Stimulated activated CD4-positive, alpha-beta T cell treated with anti-CD3 and anti-CD28 coated beads, Interleukin-4, amount 100 ng/mL, for 48 hours (primary cell): ENCODE data around the gene MYLK.

Experiments used
- DNase-seq, 2 donors: peaks; one replicate each; pipeline ENCODE4 v3.0.0-alpha.2; 2020; ENCODE audit warnings: low read depth in 2 of 2

MYLK gene

DNA sequence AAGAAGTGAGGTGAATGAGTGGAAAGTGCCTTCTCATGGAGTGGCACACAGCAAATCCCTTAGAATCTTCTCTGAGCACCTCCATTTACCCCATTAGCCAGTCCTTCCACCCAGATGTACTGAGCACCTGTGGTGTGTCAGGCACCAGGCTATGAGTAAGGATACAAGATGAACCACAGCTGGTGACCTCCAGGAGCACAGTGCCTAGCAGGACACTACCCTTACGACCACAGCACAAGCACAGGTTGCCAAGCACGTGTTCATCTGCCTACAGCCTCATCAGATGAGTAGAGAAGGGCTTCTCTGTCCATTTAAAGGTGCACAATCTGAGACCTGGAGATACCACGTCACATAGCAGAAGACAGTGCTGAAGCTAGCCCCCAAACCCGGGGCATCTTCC lies 6.2 kb downstream of the MYLK start:
- DNase-seq: no peak

DNA sequence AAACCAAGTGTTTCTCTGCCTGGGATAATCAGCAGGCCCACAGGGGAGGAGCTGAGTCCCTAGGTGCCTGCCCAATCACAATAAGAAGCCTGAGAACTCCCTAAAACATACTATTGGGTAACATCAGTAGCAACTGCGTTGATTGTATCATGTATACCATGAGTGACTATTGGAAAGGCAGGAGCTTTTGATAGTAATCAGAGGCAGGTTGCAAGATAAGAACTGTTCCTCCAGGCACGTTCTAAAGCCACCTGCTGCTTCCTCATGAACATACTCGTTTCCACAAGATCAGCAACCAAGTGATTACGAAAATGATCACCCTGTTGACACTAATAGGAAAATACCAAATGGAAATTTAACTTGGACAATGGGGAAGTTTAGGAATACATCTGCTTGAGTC lies 6.7 kb downstream of the MYLK start:
- no peak for DNase-seq

DNA sequence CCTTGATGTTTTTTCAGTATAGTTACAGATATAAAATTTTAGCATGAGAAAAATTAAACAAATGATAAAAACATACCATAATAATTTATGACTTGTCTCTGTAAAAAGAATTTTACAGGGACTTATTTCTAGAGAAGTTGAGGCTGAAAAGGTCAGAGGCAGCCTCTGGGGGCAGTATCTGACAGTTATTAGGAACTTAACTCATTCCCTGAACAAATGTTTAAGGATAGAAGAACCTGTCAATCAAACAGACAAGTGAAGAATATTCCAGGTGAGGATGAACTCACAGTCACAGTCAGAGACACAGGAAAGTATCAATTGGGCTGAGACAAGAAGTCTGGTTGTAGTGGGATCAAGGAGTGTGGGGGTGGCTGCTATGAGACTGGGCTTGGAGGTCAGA lies 7.3 kb downstream of the MYLK start:
- no peak for DNase-seq

DNA sequence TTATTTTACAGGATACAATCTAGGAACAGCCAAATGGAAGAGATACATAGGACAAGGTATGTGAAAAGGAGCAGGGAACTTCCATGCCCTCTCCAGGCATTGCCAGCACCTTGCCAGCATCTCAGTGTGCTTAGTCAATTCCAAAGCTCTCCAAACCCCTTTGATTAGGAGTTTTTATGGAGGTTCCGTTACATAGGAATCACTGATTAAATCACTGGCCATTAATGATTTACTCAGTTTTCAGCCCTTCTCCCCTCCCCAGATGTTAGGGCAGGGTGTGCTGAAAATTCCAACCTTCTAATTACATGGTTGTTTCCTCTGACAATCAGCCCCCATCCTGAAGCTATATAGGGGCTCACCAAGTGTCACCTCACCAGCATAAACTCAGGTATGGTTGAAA lies 11.5 kb downstream of the MYLK start:
- no peak for DNase-seq

DNA sequence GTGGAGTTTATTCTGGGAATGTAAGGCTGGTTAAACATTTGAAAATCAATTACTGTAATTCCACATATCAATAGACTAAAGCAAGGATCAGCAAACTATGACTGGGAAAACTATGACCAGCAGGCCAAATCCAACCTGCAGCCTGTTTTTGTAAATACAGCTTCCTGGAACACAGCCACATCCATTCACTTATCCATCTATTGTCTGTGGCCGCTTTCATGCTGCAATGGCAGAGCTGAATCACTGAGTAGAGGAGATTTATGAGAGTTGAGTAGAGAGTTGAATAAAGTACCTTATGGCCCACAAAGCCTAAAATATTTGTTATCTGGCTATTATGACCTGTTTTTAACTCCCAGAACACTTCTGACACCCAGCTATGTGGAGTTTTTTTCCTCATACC lies 12.2 kb downstream of the MYLK start:
- DNase-seq: no peak

DNA sequence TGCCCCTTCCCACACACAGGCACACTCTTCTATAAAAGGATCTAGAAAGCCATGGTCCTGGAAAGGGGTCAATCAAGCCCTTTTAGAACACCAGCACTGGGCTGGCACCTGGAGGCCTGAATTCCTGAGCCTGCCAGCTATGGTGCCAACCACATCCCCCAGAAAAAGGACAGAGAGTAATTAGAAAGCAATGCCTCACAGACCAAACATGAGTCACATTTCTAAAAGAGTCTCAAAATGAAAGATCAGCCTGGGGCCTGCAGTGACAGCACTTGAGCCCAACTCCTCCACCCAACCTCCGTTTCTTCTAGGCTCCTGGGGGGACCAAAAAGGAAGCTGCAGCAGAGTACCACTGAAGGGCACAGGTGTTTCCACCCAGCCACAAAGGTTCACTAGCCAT lies 14.1 kb downstream of the MYLK start:
- DNase-seq: no peak

DNA sequence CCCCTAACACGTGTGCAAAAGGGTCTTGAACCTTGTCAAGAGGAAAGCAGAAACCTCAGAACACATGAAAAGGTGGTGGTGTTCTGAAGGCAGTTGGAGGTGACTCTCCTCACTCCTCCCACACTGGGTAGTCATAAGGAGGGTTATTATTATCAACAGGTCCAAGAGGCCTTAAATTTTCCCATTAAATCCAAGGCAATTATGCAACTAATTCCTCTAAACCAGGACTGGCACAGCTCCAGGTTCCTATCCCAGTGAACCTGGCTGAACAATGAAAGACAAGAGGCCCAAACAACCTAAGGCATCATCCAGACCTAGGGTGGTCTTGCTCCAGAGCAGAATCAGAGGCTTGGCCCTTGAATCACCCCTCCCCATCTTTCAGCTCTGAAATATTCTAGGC lies 15.0 kb downstream of the MYLK start:
- DNase-seq: no peak

DNA sequence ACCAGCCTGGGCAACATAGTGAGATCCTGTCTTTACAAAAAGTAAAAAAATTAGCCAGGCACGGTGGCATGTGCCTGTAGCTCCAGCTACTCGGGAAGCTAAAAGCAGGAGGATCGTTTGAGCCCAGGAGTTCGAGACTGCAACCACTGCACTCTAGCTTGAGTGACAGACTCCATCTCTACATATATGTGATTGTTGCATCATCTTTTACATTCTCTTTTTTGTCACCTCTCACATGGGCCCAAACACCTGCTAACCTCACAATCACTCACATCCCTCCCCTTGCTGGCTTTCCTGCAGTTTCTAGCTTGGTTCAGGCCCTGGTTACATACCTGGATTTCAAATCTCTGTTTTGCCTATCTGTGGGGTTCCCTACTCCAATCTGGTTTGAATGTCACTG lies 19.4 kb downstream of the MYLK start:
- DNase-seq: no peak

DNA sequence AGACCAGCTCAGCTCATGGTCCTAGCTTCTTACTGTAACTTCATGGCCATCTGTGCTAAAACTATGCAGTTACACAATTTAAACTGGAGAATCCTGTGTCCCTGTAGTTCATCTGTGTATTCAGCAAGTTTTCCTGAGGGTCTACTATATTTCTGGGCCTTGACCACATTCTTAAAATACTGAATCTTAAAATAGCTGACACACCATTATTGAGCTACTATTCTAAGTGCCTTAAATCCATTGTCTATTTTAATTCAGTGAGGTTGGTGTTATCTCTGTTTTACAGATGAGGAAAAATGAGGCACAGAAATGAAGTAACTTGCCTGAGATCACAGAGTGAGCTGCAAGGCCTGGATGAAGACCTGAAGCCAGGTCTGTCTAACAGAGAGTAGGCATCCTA lies 22.0 kb downstream of the MYLK start:
- no peak for DNase-seq

DNA sequence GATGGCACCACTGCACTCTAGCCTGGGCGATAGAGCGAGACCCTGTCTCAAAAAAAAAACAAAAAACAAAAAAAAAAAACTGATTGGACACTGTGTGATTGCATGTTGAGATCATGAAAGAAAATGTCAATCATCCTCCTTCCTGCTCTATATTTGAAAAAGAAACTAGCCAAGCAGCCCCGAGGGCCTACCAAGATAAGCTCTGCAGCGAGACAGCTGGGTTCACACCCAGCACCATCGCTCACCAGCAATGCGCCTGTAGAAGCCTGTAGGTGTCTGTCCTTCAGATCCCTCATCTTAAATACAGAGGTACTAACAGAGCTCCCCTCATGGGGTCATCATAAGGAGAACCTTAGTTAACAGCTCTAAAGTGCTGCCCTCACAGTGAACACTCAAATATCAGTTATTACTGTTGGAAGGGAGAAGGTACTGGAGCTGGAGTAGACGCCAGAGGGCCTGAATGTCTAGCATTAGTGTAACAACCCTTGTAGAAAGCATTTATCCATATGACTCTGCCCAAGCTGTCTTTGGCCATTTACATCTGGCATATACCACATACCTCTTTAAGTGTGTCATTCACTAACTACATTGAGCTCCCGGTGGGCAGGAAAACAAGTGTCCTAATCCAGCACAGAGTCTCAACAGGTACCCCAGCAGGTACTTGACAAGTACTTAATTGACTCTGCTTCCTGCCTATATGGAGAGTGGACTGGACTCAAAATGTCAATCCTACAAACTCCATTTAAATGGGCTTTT lies 22.9 kb downstream of the MYLK start:
- DNase-seq: no peak

DNA sequence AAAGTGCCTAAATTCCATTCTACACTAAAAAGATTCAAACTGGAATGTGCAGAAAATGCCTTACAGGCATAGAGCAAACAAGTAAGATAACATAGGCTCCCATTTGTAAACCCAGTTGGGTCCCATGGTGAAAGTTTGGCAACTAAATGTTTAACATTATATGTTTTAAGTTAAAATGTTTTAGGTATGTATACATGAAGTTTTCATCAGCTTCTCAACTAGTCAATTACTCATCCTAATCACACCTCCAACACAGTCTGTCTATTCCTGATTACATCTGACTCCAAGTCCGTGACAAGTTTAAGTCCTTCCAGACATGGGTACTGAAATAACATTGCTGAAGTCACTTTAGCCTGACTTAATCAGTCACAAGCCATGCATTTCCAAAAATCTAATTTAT lies 25.0 kb downstream of the MYLK start:
- DNase-seq: no peak

DNA sequence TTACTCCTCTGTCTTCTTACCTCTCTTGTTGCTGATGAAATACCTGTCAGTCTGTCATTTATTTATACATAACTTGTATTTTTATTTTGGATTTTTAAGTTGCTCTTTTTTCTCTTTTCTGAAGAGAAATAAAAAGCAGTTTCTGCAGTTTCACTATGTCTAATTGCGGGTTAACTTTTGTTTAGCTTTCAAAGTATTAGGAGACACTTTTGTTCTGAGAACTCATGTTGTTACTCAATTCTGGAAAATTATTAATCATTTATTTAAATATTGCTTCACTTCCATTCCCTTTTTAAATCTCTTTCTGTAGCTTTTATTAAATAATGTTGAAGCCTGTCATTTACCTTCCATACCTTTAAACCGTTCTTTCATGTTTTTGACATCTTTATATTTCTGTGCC lies 29.2 kb downstream of the MYLK start:
- no peak for DNase-seq

DNA sequence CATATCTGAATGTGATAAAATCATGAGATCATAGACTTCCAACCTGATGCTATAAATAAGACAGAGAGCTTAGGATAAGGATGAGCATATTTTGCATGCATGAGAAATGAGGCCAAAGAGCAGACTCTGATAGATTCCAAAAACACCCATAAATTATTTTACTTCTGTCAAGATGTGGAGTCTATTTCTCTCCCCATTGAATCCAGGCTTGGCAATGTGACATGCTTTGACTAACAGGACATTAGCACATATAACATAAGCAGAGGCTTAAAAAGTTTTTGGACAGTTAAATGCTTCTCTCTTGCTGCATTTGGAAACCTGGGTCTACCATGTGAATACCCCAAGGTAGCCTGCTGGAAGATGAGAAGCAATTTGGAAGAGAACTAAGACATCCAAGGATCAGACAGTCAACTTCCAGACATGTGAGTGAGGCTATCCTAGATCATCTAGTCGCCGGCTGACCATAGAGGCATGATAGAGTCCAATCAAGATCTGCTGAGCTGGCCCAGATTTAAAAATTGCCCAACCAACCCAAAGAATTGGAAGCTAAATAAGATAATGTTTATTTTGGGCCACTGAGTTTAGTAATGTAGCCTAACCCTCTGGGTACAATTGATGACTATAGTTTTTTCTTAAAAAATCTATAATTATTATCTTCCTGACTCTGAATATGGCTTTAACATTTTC lies 30.3 kb downstream of the MYLK start:
- no peak for DNase-seq

DNA sequence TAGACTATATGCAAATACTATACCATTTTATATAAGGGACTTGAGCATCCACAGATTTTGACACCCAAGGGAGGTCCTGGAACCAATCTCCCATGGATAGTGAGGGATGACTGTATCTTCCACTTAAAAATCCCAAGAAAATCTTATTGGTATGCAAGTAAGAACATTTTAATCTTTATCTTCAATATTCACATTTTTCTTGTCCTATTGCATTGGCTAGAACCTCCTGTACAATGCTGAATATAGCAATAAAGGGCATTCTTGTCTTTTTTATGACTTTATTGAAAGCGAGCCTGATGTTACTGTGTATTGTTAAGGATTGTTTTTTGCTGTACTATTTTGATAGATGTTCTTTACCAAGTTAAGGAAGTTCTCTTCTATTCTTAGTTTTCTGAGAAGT lies 36.9 kb downstream of the MYLK start:
- DNase-seq: no peak

DNA sequence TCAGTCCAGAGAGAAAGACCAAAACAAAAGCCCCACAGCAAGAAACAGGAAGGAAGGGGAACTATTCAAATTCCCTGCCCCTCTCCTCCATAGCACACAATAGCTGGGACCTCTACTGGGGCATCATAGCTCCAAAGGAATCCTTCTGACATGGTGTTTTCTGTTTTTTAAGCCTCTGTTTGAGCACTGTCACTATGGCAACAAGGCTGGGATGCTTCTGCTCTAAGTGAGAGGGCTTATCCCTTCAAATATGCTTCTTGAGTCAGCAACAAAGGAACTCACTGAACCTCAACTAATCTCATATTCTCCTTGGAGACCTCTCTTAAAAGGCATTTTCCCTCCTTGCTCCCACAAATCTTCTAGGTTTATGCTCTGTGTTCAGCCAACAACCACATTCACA lies 40.5 kb downstream of the MYLK start:
- DNase-seq: no peak

DNA sequence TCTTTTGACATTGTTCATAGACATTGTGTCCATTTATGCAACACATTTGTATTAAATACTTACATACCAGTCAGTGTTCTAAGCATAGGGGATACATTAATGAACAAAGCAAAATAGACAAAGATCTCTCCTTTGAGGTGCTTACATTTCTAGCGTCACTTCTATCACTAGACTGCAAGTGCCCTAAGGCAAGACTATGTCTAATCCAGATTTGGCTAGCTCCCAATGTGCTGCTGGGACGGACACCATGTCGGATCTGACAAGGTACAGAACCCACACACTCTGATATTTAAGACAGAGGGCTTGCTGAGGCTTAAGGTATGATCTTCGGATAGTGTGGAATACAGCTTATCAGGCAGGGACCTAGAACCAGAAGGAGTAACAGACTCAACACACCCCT lies 41.4 kb downstream of the MYLK start:
- DNase-seq: no peak

DNA sequence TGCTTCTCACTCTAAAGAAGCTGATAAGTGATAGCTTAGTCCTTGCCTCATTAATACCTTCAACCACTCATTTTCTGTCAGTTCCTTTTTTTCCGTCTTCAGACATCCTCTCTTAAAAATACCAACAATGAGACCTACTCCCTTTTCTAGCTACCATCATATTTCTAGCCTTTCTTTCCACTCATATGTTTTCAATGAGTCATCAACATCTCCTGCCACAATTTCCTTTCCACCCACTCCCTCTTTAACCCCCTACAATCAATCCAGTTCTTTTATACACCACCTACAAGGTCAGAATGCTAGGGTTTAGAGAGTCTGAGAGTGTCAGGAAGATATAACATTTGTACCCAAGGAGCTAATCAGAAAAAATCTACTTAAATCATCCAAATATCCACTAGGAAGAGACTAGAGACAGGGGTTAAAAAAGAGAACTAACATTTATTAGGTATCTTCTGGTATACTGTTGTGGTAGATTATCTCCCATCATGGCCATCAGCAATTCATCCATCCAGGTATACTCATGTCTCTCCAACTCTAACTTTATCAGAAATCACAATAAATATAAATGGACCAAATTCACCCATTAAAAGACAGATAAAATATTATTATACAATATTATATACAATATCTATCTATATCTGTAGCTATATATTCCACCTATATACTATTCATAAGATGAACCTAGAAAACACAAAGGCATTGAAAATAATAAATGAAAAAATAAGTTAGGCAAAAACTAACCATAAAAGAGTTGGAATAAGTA lies 42.5 kb downstream of the MYLK start:
- no peak for DNase-seq

DNA sequence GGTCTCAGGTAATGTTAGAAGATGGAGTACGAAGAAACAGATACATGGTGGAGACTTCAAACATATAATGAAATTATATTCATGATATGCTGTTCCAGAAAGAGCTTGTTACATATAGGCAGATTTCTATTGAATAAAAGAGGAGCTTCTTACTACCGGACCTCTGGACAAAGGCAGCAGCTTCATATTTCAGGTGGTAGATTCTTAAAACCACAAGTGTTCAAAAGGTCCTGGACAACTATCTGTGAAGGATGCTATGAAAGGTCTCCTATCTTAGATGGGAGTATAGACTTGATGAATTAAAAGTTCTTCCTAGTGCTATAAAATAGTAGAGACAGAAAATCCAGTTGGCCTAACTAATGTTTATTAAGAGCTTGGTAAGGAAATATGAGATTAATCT lies 43.2 kb downstream of the MYLK start:
- no peak for DNase-seq

DNA sequence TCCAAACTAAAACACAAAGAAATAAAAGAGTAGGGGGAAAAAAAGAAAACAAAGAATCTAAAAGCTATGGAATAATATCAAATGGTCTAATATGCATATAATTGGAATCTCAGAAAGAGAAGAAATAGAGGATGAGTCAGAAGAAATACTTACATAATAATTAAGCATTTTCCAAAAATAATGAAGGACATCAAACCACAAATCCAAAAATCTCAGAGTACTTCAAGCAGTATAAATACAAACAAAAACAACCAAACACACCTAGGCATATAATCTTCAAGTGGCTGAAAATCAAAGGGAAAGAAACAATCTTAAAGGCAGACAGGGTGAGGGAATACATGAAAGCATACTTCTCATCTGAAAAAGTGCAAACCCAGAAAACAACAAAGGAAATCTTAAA lies 46.3 kb downstream of the MYLK start:
- DNase-seq: no peak

DNA sequence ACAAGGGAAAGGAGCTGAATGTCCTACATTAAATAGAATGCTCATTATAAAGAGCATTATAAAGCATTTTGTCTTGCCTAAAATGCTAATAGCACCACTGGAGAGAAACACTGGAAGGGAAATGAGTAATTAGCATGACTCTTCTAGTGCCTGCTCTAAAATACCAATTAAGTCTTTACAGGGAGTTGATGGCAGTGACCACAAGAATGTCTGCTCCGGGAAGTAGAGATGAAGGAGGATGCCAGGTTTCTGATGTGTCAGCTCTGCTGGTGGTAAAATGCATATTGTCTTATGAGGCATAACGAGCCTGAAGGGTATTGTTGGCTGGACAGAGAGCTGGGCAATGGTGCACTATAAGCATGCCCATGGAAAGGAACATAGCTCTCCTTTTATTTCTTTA lies 49.5 kb downstream of the MYLK start:
- DNase-seq: no peak

DNA sequence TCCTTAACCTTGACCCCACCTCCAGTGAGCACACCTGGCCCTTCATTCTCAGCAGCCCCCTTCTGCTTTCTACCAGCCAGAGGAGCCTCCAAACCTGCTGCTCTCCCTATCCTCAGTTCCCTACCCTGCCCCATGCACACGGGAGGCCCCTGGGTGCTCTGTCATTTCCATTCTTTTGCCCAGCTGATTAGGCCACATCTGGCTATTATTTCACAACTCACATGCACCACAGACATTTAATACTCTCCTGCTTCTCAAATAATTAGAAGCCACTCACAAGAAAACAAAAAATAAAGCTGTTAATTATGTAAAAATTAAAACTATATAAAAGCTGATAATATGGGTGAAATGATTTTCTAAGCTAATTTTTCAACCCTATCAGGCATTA lies 50.7 kb downstream of the MYLK start:
- no peak for DNase-seq

DNA sequence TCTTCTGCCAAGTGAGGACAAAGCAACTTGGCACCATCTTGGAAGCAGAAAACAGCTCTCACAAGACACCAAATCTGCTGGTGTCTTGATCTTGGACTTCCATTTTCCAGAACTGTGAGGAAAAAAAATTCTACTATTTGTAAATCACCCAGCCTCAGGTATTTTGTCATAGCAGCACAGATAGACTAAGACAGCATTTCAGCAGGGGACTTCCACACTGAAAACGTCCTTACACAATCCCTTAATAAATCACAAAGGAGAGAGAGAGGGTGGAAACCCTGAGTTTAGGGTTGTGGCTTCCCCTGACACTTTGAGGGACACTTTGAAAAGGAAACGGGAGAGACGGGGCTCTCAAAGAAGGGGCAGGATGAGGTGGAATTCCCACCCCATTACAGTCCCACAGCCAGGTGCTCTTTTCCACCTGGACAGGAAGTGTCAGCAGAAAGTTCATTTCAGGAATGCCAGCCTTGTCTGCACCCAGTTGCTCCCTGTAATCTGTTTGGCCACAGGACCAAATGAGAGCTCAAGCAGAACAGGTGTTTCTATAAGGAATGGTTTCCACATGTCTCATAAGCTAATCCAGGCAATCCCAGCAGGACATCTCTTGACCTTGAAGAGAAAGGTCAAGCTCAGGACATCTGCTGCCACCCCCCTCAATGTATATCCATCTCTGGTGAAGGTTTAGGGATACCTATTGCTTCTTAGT lies 51.3 kb downstream of the MYLK start:
- no peak for DNase-seq

DNA sequence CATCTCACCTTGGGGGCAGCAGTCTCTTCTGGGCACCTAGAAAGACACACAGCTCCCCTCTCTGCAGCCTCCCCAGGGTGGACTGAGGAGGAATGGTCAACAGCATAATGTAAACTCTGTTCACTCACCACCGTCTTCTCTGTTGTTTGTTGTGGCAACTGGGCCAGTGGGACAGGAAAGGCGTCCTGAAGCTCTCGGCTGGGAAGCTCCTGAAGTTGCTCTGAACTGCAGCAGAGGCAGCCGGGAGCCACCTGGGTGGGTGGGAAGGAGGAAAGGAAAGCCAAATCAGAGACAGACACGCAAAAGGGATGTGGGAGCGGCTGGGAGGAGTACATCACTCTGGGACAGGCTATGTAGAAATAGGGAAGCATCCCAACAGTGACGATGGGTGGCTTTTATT lies 52.7 kb downstream of the MYLK start:
- DNase-seq: no peak
